GM23338 (cell line): Measurements from ENCODE around the gene MYO1A. TPM values are rescaled to one million over a fixed set of nuclear protein-coding genes. Genes with fewer than 3 reads are reported as not detected.

Source experiments
- ATAC-seq: fragments of 200-7000 bp; cut with Tn5 transposase; 3 replicates; pipeline ENCODE4 v1.9.1; 2020
- DNase-seq: peaks from one replicate; pipeline ENCODE4 v3.0.0-alpha.2; 2015; ENCODE audit warnings: low spot score
- H2AFZ ChIP-seq: fragments of 200-600 bp; sonication (generic); 2 replicates; pipeline ENCODE4 v1.8.0; 2016; ENCODE audit warnings: antibody characterized with exemption, mild to moderate bottlenecking, moderate library complexity
- H3F3A ChIP-seq: fragments of 200-600 bp; sonication (generic); replicated peaks from 2 replicates; pipeline ENCODE4 v1.8.0; 2017; ENCODE audit warnings: antibody characterized with exemption, mixed run types, low read depth
- H3K27ac ChIP-seq: fragments of 200-600 bp; sonication (generic); 2 replicates; pipeline ENCODE4 v1.6.1; 2016; ENCODE audit warnings: low read depth
- H3K27me3 ChIP-seq: fragments of 200-600 bp; sonication (generic); 2 replicates; pipeline ENCODE4 v1.8.0; 2016; ENCODE audit warnings: mild to moderate bottlenecking, mixed run types, moderate library complexity; ENCODE audit not compliant: insufficient read depth
- H3K36me3 ChIP-seq: fragments of 200-600 bp; sonication (generic); 2 replicates; pipeline ENCODE4 v1.8.0; 2016; ENCODE audit warnings: mild to moderate bottlenecking; ENCODE audit not compliant: insufficient read depth
- H3K4me1 ChIP-seq: fragments of 200-600 bp; sonication (generic); 2 replicates; pipeline ENCODE4 v1.8.0; 2016; ENCODE audit warnings: mild to moderate bottlenecking, moderate library complexity; ENCODE audit not compliant: insufficient read depth
- H3K4me2 ChIP-seq: fragments of 200-600 bp; sonication (generic); 2 replicates; pipeline ENCODE4 v1.7.1; 2017; ENCODE audit warnings: mixed run types
- H3K4me3 ChIP-seq: fragments of 200-600 bp; sonication (generic); 2 replicates; pipeline ENCODE4 v1.6.1; 2016; ENCODE audit warnings: mixed run types
- H3K79me2 ChIP-seq: fragments of 200-600 bp; sonication (generic); replicated peaks from 2 replicates; pipeline ENCODE4 v1.8.0; 2017; ENCODE audit warnings: mild to moderate bottlenecking; ENCODE audit not compliant: insufficient read depth
- H3K9me2 ChIP-seq: fragments of 200-600 bp; sonication (generic); 2 replicates; pipeline ENCODE4 v1.8.0; 2017; ENCODE audit not compliant: insufficient read depth
- H4K20me1 ChIP-seq: fragments of 200-600 bp; sonication (generic); replicated peaks from 2 replicates; pipeline ENCODE4 v1.8.0; 2017; ENCODE audit warnings: mild to moderate bottlenecking; ENCODE audit not compliant: insufficient read depth
- H3K27ac Mint-ChIP-seq: 2 replicates; pipeline ENCODE4 v1.8.0; 2020; ENCODE audit warnings: inconsistent platforms, mild to moderate bottlenecking, moderate library complexity, mixed read lengths
- H3K27me3 Mint-ChIP-seq: 3 replicates; pipeline ENCODE4 v1.8.0; 2022; ENCODE audit warnings: low read depth, mild to moderate bottlenecking, moderate library complexity, mixed read lengths, inconsistent platforms; ENCODE audit not compliant: insufficient read depth, poor library complexity
- H3K36me3 Mint-ChIP-seq: 3 replicates; pipeline ENCODE4 v1.8.0; 2021; ENCODE audit warnings: low read depth, mild to moderate bottlenecking, inconsistent platforms, moderate library complexity, mixed read lengths
- H3K4me1 Mint-ChIP-seq: 3 replicates; pipeline ENCODE4 v1.8.0; 2020; ENCODE audit warnings: mild to moderate bottlenecking, inconsistent platforms, mixed read lengths
- H3K4me3 Mint-ChIP-seq: 3 replicates; pipeline ENCODE4 v1.8.0; 2021; ENCODE audit warnings: moderate library complexity, mild to moderate bottlenecking, inconsistent platforms, mixed read lengths
- H3K9me3 Mint-ChIP-seq: 3 replicates; pipeline ENCODE4 v1.8.0; 2020; ENCODE audit warnings: moderate library complexity, mild to moderate bottlenecking, inconsistent platforms, mixed read lengths
- CREB1 ChIP-seq: fragments of 250-450 bp; sonication (Bioruptor Pico); IDR thresholded peaks from 2 replicates; pipeline ENCODE4 v1.5.0; 2020; ENCODE audit warnings: low read depth, mild to moderate bottlenecking, moderate library complexity
- EZH2 ChIP-seq: fragments of 200-600 bp; sonication (generic); IDR thresholded peaks from one replicate; pipeline ENCODE4 v1.8.0; 2017; ENCODE audit warnings: antibody characterized with exemption, mild to moderate bottlenecking, low read depth; ENCODE audit not compliant: unreplicated experiment
- EZH2phosphoT487 ChIP-seq: fragments of 200-600 bp; sonication (generic); IDR thresholded peaks from one replicate; pipeline ENCODE4 v1.8.1; 2018; ENCODE audit warnings: antibody characterized with exemption; ENCODE audit not compliant: unreplicated experiment
- JUNB ChIP-seq: IDR thresholded peaks from one replicate; pipeline ENCODE4 v1.6.1; 2016; ENCODE audit warnings: antibody characterized with exemption; ENCODE audit not compliant: unreplicated experiment
- NANOG ChIP-seq: IDR thresholded peaks from 2 replicates; pipeline ENCODE4 v1.6.1; 2016; ENCODE audit warnings: antibody characterized with exemption, borderline replicate concordance
- POLR2AphosphoS5 ChIP-seq: IDR thresholded peaks from 2 replicates; pipeline ENCODE4 v1.6.1; 2016; ENCODE audit warnings: antibody characterized with exemption, low read depth
- STAT1 ChIP-seq: IDR thresholded peaks from one replicate; pipeline ENCODE4 v1.6.1; 2016; ENCODE audit warnings: antibody characterized with exemption; ENCODE audit not compliant: unreplicated experiment
- ZNF114 ChIP-seq: fragments of 250-450 bp; sonication (Bioruptor Pico); IDR thresholded peaks from 2 replicates; pipeline ENCODE4 v1.5.0; 2020; ENCODE audit warnings: mild to moderate bottlenecking, moderate library complexity
- ZNF331 ChIP-seq: fragments of 250-450 bp; sonication (Bioruptor Pico); IDR thresholded peaks from 2 replicates; pipeline ENCODE4 v1.5.0; 2020; ENCODE audit warnings: low read depth, mild to moderate bottlenecking, moderate library complexity
- polyA plus RNA-seq: library from polyadenylated mRNA; unstranded; fragments of >200 nt; fragmentation: Nextera tagmentation; extraction: Ambion mirVana; gene quantifications from 2 replicates; pipeline ENCODE4 v1.2.1, GENCODE V29; 2016
- total RNA-seq: library from RNA; depleted of rRNA; stranded (reverse); fragments of >200 nt; shearing (Covaris generic); gene quantifications from 2 replicates; pipeline ENCODE4 v1.2.3, GENCODE V29; 2014
- TF ChIP-seq, protein P1 (sequence below): IDR thresholded peaks from 2 replicates; pipeline ENCODE4 v1.6.1; 2016; ENCODE audit warnings: antibody characterized with exemption
- TF ChIP-seq, protein P2 (sequence below): IDR thresholded peaks from one replicate; pipeline ENCODE4 v1.6.1; 2018; ENCODE audit warnings: antibody characterized with exemption; ENCODE audit not compliant: unreplicated experiment
- TF ChIP-seq, protein P3 (sequence below), 2 experiments: fragments of 200-600 bp in 1 of 2; sonication (generic) in 1 of 2; conservative IDR thresholded peaks; 2 replicates each; pipeline versions ENCODE4 v1.5.1 to v1.6.1; 2016 to 2017; ENCODE audit warnings: antibody characterized with exemption in 2 of 2, low read depth in 2 of 2, mild to moderate bottlenecking in 2 of 2, moderate library complexity in 1 of 2
- TF ChIP-seq, protein P4 (sequence below): fragments of 250-450 bp; sonication (Bioruptor Pico); IDR thresholded peaks from 2 replicates; pipeline ENCODE4 v1.5.0; 2020; ENCODE audit warnings: mild to moderate bottlenecking, moderate library complexity

MYO1A gene
- total and polyA plus RNA-seq, 2 experiments from 2014 or later: not detected

DNA sequence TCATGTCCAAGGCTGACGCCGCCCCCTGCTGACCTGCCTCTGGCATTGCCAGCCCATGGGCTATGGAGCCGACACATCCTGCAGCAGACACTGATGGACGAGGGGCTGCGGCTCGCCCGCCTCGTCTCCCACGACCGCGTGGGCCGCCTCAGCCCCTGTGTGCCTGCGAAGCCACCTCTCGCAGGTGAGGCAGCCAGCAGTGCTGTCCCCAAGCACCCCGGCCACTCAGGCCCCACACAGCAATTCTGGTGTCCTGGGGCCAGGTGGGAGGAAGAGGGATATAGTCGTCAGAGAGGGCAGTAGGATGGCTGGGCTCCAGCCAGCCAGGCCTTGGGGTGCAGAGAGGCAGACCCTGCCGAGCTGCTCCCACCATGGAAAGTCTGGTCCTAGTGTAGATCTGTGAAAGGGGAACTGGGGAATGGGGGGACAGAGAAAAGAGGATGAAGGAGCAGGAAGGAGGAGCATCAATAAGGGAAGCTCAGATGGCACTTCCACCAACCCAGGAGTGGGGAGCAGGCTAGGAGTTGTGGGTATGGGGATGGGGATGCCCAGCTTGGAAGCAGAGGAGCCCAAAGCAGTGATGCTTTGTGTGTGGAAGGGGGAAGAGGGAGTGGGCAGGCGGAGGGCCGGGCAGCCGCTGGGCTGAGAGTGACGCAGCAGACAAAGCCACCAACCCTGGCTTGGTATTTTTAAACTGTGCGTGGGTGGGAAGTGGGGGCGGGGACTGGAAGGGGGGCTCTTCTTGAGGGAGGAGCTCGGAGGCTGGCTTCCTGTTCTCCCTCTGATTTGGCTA is 43.7 kb upstream of the MYO1A start:
- peaks cover 13% of the 10 kb centered on the region; the same call in 1 of the 2 replicates for H3F3A ChIP-seq
- H3K27me3 ChIP-seq: no peaks in the 10 kb centered on the region
- H3K9me3 Mint-ChIP-seq: no peaks in the 10 kb centered on the region
- peak overlapping the region; percentile 86; the same call in 1 of the 2 replicates for H3K27ac ChIP-seq
- H3K4me2 ChIP-seq: peak overlapping the region; percentile 71
- H3K27ac Mint-ChIP-seq: peak overlapping the region; percentile 88
- peaks cover 59% of the 10 kb centered on the region for H3K4me1 Mint-ChIP-seq
- DNase-seq: peak; percentile 81
- H3K36me3 Mint-ChIP-seq: peaks cover 61% of the 10 kb centered on the region
- no peak overlapping the region for H2AFZ ChIP-seq
- H3K36me3 ChIP-seq: no peaks in the 10 kb centered on the region
- peaks cover 40% of the 10 kb centered on the region for H3K27me3 Mint-ChIP-seq
- peak; percentile 55 for ATAC-seq
- H3K4me3 Mint-ChIP-seq: peak overlapping the region; percentile 29
- H4K20me1 ChIP-seq: no peaks in the 10 kb centered on the region; the same call in 1 of the 2 replicates
- TF ChIP-seq, protein P1, sequence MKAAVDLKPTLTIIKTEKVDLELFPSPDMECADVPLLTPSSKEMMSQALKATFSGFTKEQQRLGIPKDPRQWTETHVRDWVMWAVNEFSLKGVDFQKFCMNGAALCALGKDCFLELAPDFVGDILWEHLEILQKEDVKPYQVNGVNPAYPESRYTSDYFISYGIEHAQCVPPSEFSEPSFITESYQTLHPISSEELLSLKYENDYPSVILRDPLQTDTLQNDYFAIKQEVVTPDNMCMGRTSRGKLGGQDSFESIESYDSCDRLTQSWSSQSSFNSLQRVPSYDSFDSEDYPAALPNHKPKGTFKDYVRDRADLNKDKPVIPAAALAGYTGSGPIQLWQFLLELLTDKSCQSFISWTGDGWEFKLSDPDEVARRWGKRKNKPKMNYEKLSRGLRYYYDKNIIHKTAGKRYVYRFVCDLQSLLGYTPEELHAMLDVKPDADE: no peak
- TF ChIP-seq STAT1: no peak
- no peak for TF ChIP-seq EZH2
- TF ChIP-seq ZNF114 (CRISPR knock-in tag): no peak
- TF ChIP-seq, protein P2, sequence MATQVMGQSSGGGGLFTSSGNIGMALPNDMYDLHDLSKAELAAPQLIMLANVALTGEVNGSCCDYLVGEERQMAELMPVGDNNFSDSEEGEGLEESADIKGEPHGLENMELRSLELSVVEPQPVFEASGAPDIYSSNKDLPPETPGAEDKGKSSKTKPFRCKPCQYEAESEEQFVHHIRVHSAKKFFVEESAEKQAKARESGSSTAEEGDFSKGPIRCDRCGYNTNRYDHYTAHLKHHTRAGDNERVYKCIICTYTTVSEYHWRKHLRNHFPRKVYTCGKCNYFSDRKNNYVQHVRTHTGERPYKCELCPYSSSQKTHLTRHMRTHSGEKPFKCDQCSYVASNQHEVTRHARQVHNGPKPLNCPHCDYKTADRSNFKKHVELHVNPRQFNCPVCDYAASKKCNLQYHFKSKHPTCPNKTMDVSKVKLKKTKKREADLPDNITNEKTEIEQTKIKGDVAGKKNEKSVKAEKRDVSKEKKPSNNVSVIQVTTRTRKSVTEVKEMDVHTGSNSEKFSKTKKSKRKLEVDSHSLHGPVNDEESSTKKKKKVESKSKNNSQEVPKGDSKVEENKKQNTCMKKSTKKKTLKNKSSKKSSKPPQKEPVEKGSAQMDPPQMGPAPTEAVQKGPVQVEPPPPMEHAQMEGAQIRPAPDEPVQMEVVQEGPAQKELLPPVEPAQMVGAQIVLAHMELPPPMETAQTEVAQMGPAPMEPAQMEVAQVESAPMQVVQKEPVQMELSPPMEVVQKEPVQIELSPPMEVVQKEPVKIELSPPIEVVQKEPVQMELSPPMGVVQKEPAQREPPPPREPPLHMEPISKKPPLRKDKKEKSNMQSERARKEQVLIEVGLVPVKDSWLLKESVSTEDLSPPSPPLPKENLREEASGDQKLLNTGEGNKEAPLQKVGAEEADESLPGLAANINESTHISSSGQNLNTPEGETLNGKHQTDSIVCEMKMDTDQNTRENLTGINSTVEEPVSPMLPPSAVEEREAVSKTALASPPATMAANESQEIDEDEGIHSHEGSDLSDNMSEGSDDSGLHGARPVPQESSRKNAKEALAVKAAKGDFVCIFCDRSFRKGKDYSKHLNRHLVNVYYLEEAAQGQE: no peak
- TF ChIP-seq EZH2phosphoT487: no peak
- TF ChIP-seq, protein P3, sequence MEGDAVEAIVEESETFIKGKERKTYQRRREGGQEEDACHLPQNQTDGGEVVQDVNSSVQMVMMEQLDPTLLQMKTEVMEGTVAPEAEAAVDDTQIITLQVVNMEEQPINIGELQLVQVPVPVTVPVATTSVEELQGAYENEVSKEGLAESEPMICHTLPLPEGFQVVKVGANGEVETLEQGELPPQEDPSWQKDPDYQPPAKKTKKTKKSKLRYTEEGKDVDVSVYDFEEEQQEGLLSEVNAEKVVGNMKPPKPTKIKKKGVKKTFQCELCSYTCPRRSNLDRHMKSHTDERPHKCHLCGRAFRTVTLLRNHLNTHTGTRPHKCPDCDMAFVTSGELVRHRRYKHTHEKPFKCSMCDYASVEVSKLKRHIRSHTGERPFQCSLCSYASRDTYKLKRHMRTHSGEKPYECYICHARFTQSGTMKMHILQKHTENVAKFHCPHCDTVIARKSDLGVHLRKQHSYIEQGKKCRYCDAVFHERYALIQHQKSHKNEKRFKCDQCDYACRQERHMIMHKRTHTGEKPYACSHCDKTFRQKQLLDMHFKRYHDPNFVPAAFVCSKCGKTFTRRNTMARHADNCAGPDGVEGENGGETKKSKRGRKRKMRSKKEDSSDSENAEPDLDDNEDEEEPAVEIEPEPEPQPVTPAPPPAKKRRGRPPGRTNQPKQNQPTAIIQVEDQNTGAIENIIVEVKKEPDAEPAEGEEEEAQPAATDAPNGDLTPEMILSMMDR (conservative IDR thresholded peaks at IDR 0.05; ENCODE audit: low read depth in 2 of 2): peak; percentile 59 to 92
- TF ChIP-seq CREB1 (CRISPR knock-in tag): peak; percentile 52; the same call in 1 of the 2 replicates
- TF ChIP-seq NANOG: no peak
- TF ChIP-seq JUNB: no peak
- TF ChIP-seq, protein P4, sequence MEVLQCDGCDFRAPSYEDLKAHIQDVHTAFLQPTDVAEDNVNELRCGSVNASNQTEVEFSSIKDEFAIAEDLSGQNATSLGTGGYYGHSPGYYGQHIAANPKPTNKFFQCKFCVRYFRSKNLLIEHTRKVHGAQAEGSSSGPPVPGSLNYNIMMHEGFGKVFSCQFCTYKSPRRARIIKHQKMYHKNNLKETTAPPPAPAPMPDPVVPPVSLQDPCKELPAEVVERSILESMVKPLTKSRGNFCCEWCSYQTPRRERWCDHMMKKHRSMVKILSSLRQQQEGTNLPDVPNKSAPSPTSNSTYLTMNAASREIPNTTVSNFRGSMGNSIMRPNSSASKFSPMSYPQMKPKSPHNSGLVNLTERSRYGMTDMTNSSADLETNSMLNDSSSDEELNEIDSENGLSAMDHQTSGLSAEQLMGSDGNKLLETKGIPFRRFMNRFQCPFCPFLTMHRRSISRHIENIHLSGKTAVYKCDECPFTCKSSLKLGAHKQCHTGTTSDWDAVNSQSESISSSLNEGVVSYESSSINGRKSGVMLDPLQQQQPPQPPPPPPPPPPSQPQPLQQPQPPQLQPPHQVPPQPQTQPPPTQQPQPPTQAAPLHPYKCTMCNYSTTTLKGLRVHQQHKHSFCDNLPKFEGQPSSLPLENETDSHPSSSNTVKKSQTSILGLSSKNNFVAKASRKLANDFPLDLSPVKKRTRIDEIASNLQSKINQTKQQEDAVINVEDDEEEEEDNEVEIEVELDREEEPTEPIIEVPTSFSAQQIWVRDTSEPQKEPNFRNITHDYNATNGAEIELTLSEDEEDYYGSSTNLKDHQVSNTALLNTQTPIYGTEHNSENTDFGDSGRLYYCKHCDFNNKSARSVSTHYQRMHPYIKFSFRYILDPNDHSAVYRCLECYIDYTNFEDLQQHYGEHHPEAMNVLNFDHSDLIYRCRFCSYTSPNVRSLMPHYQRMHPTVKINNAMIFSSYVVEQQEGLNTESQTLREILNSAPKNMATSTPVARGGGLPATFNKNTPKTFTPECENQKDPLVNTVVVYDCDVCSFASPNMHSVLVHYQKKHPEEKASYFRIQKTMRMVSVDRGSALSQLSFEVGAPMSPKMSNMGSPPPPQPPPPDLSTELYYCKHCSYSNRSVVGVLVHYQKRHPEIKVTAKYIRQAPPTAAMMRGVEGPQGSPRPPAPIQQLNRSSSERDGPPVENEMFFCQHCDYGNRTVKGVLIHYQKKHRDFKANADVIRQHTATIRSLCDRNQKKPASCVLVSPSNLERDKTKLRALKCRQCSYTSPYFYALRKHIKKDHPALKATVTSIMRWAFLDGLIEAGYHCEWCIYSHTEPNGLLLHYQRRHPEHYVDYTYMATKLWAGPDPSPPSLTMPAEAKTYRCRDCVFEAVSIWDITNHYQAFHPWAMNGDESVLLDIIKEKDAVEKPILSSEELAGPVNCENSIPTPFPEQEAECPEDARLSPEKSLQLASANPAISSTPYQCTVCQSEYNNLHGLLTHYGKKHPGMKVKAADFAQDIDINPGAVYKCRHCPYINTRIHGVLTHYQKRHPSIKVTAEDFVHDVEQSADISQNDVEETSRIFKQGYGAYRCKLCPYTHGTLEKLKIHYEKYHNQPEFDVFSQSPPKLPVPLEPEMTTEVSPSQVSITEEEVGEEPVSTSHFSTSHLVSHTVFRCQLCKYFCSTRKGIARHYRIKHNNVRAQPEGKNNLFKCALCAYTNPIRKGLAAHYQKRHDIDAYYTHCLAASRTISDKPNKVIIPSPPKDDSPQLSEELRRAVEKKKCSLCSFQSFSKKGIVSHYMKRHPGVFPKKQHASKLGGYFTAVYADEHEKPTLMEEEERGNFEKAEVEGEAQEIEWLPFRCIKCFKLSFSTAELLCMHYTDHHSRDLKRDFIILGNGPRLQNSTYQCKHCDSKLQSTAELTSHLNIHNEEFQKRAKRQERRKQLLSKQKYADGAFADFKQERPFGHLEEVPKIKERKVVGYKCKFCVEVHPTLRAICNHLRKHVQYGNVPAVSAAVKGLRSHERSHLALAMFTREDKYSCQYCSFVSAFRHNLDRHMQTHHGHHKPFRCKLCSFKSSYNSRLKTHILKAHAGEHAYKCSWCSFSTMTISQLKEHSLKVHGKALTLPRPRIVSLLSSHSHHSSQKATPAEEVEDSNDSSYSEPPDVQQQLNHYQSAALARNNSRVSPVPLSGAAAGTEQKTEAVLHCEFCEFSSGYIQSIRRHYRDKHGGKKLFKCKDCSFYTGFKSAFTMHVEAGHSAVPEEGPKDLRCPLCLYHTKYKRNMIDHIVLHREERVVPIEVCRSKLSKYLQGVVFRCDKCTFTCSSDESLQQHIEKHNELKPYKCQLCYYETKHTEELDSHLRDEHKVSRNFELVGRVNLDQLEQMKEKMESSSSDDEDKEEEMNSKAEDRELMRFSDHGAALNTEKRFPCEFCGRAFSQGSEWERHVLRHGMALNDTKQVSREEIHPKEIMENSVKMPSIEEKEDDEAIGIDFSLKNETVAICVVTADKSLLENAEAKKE: no peak
- TF ChIP-seq POLR2AphosphoS5: peak; percentile 36; the same call in 1 of the 2 replicates
- TF ChIP-seq ZNF331: no peak
- no peaks in the 10 kb centered on the region for H3K9me2 ChIP-seq
- peak overlapping the region; percentile 35; the same call in 1 of the 2 replicates for H3K4me3 ChIP-seq
- H3K79me2 ChIP-seq: peaks cover 8% of the 10 kb centered on the region; the same call in 1 of the 2 replicates
- peaks cover 27% of the 10 kb centered on the region for H3K4me1 ChIP-seq
